ENCODE data around the gene AMY1A. TPM values are rescaled to one million over a fixed set of nuclear protein-coding genes. Genes with fewer than 3 reads are reported as not detected.
"Not testable (repeated sequence)": the region's sequence is repeated elsewhere in the genome, so short reads cannot be mapped to it uniquely, and the experiment has no call there.

Gene AMY1A
- polyA plus RNA-seq (2012; ENCODE audit: insufficient read depth, insufficient read length, low read depth) = 2.9 TPM

GRCh38 chr1:103655460-103655859 is at the start of gene AMY1A:
TSS of gene AMY1A (plus strand) at chr1:103655760. CDS start at chr1:103656331, 571 bp downstream.
- H3K27me3 ChIP-seq; H3K4me3 ChIP-seq (ENCODE audit: low read depth, low read length); DNase-seq; H3K4me1 ChIP-seq; H3K9me3 ChIP-seq; H3K36me3 ChIP-seq: not testable (repeated sequence)

- Histone ChIP-seq H3K4me3 (ENCODE audit: low read depth, low read length) (no peak overlapping the region), H3K4me1 (no peaks in the 10 kb centered on the region; the same call in 1 of the 2 replicates), H3K36me3 (no peaks in the 10 kb centered on the region), H3K9me3 (no peaks in the 10 kb centered on the region), H3K27me3 (no peaks in the 10 kb centered on the region)
- TF ChIP-seq, protein P1, sequence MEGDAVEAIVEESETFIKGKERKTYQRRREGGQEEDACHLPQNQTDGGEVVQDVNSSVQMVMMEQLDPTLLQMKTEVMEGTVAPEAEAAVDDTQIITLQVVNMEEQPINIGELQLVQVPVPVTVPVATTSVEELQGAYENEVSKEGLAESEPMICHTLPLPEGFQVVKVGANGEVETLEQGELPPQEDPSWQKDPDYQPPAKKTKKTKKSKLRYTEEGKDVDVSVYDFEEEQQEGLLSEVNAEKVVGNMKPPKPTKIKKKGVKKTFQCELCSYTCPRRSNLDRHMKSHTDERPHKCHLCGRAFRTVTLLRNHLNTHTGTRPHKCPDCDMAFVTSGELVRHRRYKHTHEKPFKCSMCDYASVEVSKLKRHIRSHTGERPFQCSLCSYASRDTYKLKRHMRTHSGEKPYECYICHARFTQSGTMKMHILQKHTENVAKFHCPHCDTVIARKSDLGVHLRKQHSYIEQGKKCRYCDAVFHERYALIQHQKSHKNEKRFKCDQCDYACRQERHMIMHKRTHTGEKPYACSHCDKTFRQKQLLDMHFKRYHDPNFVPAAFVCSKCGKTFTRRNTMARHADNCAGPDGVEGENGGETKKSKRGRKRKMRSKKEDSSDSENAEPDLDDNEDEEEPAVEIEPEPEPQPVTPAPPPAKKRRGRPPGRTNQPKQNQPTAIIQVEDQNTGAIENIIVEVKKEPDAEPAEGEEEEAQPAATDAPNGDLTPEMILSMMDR (IDR thresholded peaks at IDR 0.05; ENCODE audit: low read depth, low read length) = no peak
- DNase-seq = no peak
Observed at GRCh38 chr1:103616362-103616761, 39.2 kb upstream of the AMY1A start.

- not testable (repeated sequence) for H3K36me3 ChIP-seq; H3K4me3 ChIP-seq (ENCODE audit: low read depth, low read length); H3K4me1 ChIP-seq; H3K9me3 ChIP-seq; DNase-seq; H3K27me3 ChIP-seq
Observed at GRCh38 chr1:103616994-103617477, 38.5 kb upstream of the AMY1A start, which contains the start of gene AMY2A. TSS of gene AMY2A (plus strand) at chr1:103617427. CDS start at chr1:103617441, 14 bp downstream.

- H3K36me3 ChIP-seq; H3K9me3 ChIP-seq; H3K4me3 ChIP-seq (ENCODE audit: low read depth, low read length); H3K27me3 ChIP-seq; H3K4me1 ChIP-seq; DNase-seq: not testable (repeated sequence)
Observed at GRCh38 chr1:103627436-103627835, 28.1 kb upstream of the AMY1A start.

GRCh38 chr1:103641194-103641593 is 14.4 kb upstream of the AMY1A start:
- H3K9me3 ChIP-seq; H3K36me3 ChIP-seq; H3K4me3 ChIP-seq (ENCODE audit: low read depth, low read length); H3K27me3 ChIP-seq; H3K4me1 ChIP-seq; DNase-seq: not testable (repeated sequence)

GRCh38 chr1:103643908-103644307 is 11.7 kb upstream of the AMY1A start:
- DNase-seq; H3K27me3 ChIP-seq; H3K4me1 ChIP-seq; H3K36me3 ChIP-seq; H3K4me3 ChIP-seq (ENCODE audit: low read depth, low read length); H3K9me3 ChIP-seq: not testable (repeated sequence)

- H3K4me3 ChIP-seq (ENCODE audit: low read depth, low read length); H3K4me1 ChIP-seq; DNase-seq; H3K36me3 ChIP-seq; H3K9me3 ChIP-seq; H3K27me3 ChIP-seq: not testable (repeated sequence)
Observed at GRCh38 chr1:103650305-103650704, 5.3 kb upstream of the AMY1A start.

- not testable (repeated sequence) for H3K9me3 ChIP-seq, DNase-seq, H3K36me3 ChIP-seq
Observed at GRCh38 chr1:103650889-103651288, 4.7 kb upstream of the AMY1A start.

GRCh38 chr1:103654133-103654532 is 1.4 kb upstream of the AMY1A start:
- H3K36me3 ChIP-seq; H3K27me3 ChIP-seq; H3K4me1 ChIP-seq; H3K9me3 ChIP-seq; DNase-seq; H3K4me3 ChIP-seq (ENCODE audit: low read depth, low read length): not testable (repeated sequence)

More at GRCh38 chr1:103650889-103651288, 4.7 kb upstream of the AMY1A start:
- H3K27me3 ChIP-seq; H3K4me1 ChIP-seq; H3K4me3 ChIP-seq (ENCODE audit: low read depth, low read length): not testable (repeated sequence)

DNA sequence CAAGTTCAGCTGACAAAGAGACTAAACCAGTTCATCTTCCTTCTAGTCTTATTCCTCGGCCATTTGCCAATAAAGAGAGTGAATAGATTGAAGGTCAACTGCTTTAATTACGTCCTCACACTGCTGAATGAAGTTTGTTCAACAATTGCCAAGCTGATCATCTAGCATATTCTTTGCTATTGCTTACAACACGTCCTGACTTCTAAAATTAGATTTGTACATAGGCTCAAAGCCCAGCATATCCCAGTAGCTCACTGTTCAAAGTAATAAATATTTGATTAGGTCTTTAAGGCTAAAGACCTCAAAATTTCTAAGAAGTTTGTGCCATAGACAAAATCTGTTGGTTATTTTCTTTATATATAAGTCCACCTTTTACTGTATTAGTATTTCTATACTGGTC is 20.8 kb downstream of the AMY1A start:
- not testable (repeated sequence) for H3K4me1 ChIP-seq; H3K9me3 ChIP-seq; DNase-seq; H3K4me3 ChIP-seq (ENCODE audit: low read depth, low read length); H3K27me3 ChIP-seq; H3K36me3 ChIP-seq

- H3K36me3 ChIP-seq; H3K27me3 ChIP-seq; DNase-seq; H3K4me1 ChIP-seq; H3K9me3 ChIP-seq; H3K4me3 ChIP-seq (ENCODE audit: low read depth, low read length): not testable (repeated sequence)
Observed at GRCh38 chr1:103696110-103696509, 40.5 kb downstream of the AMY1A start, which contains the start of gene AMY1B. TSS of gene AMY1B (minus strand) at chr1:103696210. CDS start at chr1:103695639, 571 bp downstream.

DNA sequence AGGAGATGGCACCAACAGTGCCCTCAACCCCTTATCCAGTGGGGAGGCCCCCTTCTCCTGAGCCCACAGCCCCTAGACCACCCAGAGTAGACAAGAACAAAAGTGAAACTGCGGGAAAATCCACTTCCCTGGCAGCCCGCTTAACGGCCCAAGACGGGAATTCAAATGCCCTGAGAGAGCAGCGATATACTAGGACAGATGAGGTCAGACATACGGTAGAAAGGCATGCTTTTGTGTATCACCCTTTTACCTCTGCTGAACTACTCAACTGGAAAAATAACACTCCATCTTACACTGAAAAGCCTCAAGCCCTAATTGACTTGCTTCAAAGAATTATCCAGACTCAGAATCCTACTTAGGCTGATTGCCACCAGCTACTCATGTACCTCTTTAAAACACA is 41.9 kb downstream of the AMY1A start:
- not testable (repeated sequence) for H3K36me3 ChIP-seq; H3K4me1 ChIP-seq; H3K4me3 ChIP-seq (ENCODE audit: low read depth, low read length); DNase-seq; H3K9me3 ChIP-seq; H3K27me3 ChIP-seq

DNA sequence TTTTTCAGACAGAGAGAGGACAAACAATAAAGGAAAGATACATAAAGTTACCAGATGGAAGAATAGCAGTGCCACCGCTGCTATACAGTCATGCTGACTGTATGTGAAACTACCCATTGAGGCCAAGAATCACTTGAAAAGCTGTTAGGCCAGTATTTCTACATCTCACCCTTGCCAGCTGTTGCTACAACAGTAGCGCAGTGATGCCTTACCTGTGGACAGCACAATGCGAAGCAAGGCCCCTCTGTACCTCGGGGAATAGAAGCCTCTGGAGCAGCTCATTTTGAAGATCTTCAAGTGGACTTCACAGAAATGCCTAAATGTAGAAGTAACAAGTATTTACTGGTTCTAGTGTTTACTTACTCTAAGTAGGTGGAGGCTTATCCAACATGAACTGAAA is 45.1 kb downstream of the AMY1A start:
- not testable (repeated sequence) for H3K4me1 ChIP-seq; H3K27me3 ChIP-seq; H3K36me3 ChIP-seq; H3K9me3 ChIP-seq; H3K4me3 ChIP-seq (ENCODE audit: low read depth, low read length); DNase-seq

GRCh38 chr1:103701256-103701655 is 45.7 kb downstream of the AMY1A start:
- DNase-seq = not testable (repeated sequence)

DNA sequence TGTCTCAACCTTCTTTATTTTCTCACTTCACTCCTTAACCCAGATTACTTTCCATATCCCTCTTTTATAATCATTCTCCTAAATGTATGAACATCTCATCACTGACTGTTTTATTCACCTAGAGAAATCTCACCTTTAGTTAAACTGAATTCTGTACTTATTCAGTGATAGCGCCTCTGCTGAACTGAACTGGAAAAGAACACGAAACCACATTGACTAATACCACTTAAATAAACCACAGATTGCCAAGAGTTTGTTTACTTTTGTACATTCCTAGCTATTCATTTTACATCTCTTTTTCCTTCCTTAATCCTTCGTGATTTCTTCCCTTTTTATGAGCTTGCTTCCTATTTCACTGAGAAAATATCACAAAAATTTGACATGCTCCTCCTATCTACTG is 52.1 kb downstream of the AMY1A start:
- H3K36me3 ChIP-seq; H3K4me1 ChIP-seq; H3K9me3 ChIP-seq; DNase-seq; H3K27me3 ChIP-seq; H3K4me3 ChIP-seq (ENCODE audit: low read depth, low read length): not testable (repeated sequence)

More at GRCh38 chr1:103701256-103701655, 45.7 kb downstream of the AMY1A start:
- H3K9me3 ChIP-seq; H3K27me3 ChIP-seq; H3K36me3 ChIP-seq; H3K4me3 ChIP-seq (ENCODE audit: low read depth, low read length); H3K4me1 ChIP-seq: not testable (repeated sequence)

GRCh38 chr1:103710381-103710780 is 54.8 kb downstream of the AMY1A start:
- H3K4me3 ChIP-seq (ENCODE audit: low read depth, low read length); H3K27me3 ChIP-seq; DNase-seq; H3K4me1 ChIP-seq; H3K9me3 ChIP-seq; H3K36me3 ChIP-seq: not testable (repeated sequence)
